GM10847 (cell line): ENCODE measurements around the gene HAUS7.

ENCODE experiments used
- POLR2A ChIP-seq: IDR thresholded peaks from 2 replicates; pipeline ENCODE4 v1.6.1; 2011; ENCODE audit not compliant: insufficient read length; ENCODE audit errors: extremely low read depth

Gene HAUS7

GRCh38 chrX:153405426-153405825 lies 65.0 kb downstream of the HAUS7 start:
- no peak for TF ChIP-seq POLR2A

GRCh38 chrX:153401133-153401764 lies 69.1 kb downstream of the HAUS7 start, which contains the start of gene PNMA6E:
TSS of gene PNMA6E (minus strand) at chrX:153401350. CDS start at chrX:153398849, 2,501 bp downstream.
- TF ChIP-seq POLR2A, result no peak

- no peak for TF ChIP-seq POLR2A
Observed at GRCh38 chrX:153400146-153401132, 69.9 kb downstream of the HAUS7 start.

- no peak for TF ChIP-seq POLR2A
Observed at GRCh38 chrX:153398275-153398960, 72.0 kb downstream of the HAUS7 start.
